Panc1 (cell line): ENCODE results near the gene LY86.

Experiments
- CTCF ChIP-seq: fragments of 450-650 bp; IDR thresholded peaks from 2 replicates; pipeline ENCODE4 v1.5.1; 2017; ENCODE audit warnings: mild to moderate bottlenecking
- POLR2AphosphoS5 ChIP-seq: IDR thresholded peaks from 2 replicates; pipeline ENCODE4 v1.6.1; 2012; ENCODE audit warnings: mild to moderate bottlenecking, low read depth, low read length, moderate library complexity
- REST ChIP-seq, 2 experiments: IDR thresholded peaks; 2 replicates each; pipeline ENCODE4 v1.6.1; 2011 to 2012; ENCODE audit warnings: low read depth in 2 of 2, control low read depth in 1 of 2, low read length in 1 of 2, mild to moderate bottlenecking in 1 of 2, moderate library complexity in 1 of 2; ENCODE audit not compliant: insufficient read depth in 1 of 2
- SIN3A ChIP-seq: IDR thresholded peaks from 2 replicates; pipeline ENCODE4 v1.6.1; 2012; ENCODE audit warnings: low read depth, mild to moderate bottlenecking, low read length, moderate library complexity, borderline replicate concordance; ENCODE audit not compliant: insufficient read depth
- TCF7L2 ChIP-seq: IDR thresholded peaks from 2 replicates; pipeline ENCODE4 v1.6.1; 2011; ENCODE audit warnings: mild to moderate bottlenecking, low read depth, low read length, inconsistent platforms

GRCh38 chr6:6694368-6694780 is 105.9 kb downstream of the LY86 start:
- 0 out of 2 replicates have a peak, but pooled peaks have one; percentile 22 for TF ChIP-seq CTCF
- TF ChIP-seq TCF7L2 = no peak
- TF ChIP-seq REST (IDR thresholded peaks at IDR 0.05; ENCODE audit: insufficient read depth in 1 of 2, low read depth in 2 of 2, low read length in 1 of 2) = no peak
- no peak for TF ChIP-seq POLR2AphosphoS5
- TF ChIP-seq SIN3A = no peak
